ENCODE measurements around the gene SAE1.

GRCh38 chr19:47141695-47142094 is 11.1 kb downstream of the SAE1 start:
- no peak for TF ChIP-seq CTCF (IDR thresholded peaks at IDR 0.05)
- no peak for TF ChIP-seq POLR2A (IDR thresholded peaks at IDR 0.05)
